Measurements from ENCODE around the gene DNAI1.

DNAI1 gene

GRCh38 chr9:34557426-34558321 lies 99.1 kb downstream of the DNAI1 start:
- TF ChIP-seq CTCF (IDR thresholded peaks at IDR 0.05; ENCODE audit: borderline replicate concordance, insufficient read depth, low read depth, low read length), result no peak
- no peak overlapping the region for H3K4me3 ChIP-seq (ENCODE audit: low read depth, low read length)

- no peak overlapping the region for H3K4me3 ChIP-seq (ENCODE audit: low read depth, low read length)
- TF ChIP-seq CTCF (IDR thresholded peaks at IDR 0.05; ENCODE audit: borderline replicate concordance, insufficient read depth, low read depth, low read length), result no peak
Observed at GRCh38 chr9:34558364-34558763, 99.8 kb downstream of the DNAI1 start.

GRCh38 chr9:34558919-34559623 lies 100.5 kb downstream of the DNAI1 start:
- H3K4me3 ChIP-seq (ENCODE audit: low read depth, low read length), result no peak overlapping the region
- TF ChIP-seq CTCF (IDR thresholded peaks at IDR 0.05; ENCODE audit: borderline replicate concordance, insufficient read depth, low read depth, low read length), result no peak

GRCh38 chr9:34559624-34560455 lies 101.2 kb downstream of the DNAI1 start:
- no peak overlapping the region for H3K4me3 ChIP-seq (ENCODE audit: low read depth, low read length)
- TF ChIP-seq CTCF (IDR thresholded peaks at IDR 0.05; ENCODE audit: borderline replicate concordance, insufficient read depth, low read depth, low read length), result no peak

GRCh38 chr9:34560599-34561214 lies 102.1 kb downstream of the DNAI1 start:
- no peak overlapping the region for H3K4me3 ChIP-seq (ENCODE audit: low read depth, low read length)
- no peak for TF ChIP-seq CTCF (IDR thresholded peaks at IDR 0.05; ENCODE audit: borderline replicate concordance, insufficient read depth, low read depth, low read length)

GRCh38 chr9:34562135-34562745 lies 103.6 kb downstream of the DNAI1 start:
- no peak overlapping the region for H3K4me3 ChIP-seq (ENCODE audit: low read depth, low read length)

More at GRCh38 chr9:34562135-34562745, 103.6 kb downstream of the DNAI1 start:
- peak; percentile 78 for TF ChIP-seq CTCF (IDR thresholded peaks at IDR 0.05; ENCODE audit: borderline replicate concordance, insufficient read depth, low read depth, low read length)

Data from GM12875 (cell line).